ENCODE results near the gene FGF22.

FGF22 gene

DNA sequence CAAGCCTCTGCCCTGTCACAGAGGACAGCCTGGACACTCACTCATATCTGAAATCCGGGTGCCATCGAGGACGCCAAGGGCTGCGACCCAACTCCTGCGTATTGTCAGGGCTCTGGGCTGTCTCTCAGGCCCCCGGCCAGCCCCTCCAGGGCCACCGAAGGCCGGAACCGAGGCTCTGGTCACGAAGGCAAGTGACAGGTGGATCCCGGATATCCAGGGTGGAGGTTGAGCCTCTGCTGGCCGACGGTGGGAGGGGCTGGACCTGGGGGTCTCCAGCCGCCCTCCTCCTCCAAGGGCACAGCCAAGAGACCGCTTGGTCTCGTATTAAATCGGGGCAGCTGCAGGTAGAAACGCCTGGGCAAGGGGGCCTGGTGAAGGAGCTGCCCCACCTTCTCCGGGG, 17.9 kb downstream of the FGF22 start:
- no peak for DNase-seq (ENCODE audit: insufficient read length, low spot score)
- no peak for FAIRE-seq
- no peak for TF ChIP-seq TAF1 (IDR thresholded peaks at IDR 0.05; ENCODE audit: low read depth, low read length)
- no peak for TF ChIP-seq POU2F2 (IDR thresholded peaks at IDR 0.05; ENCODE audit: low read depth, low read length)
- TF ChIP-seq POLR2AphosphoS5 (IDR thresholded peaks at IDR 0.05; ENCODE audit: low read depth, low read length) = no peak
- no peak for TF ChIP-seq SPI1 (IDR thresholded peaks at IDR 0.05; ENCODE audit: low read depth, low read length)
- no peak for TF ChIP-seq POLR2A (IDR thresholded peaks at IDR 0.05; ENCODE audit: low read depth, low read length)
- TF ChIP-seq PAX5 (IDR thresholded peaks at IDR 0.05; ENCODE audit: insufficient read depth, low read length, severe bottlenecking) = no peak

DNA sequence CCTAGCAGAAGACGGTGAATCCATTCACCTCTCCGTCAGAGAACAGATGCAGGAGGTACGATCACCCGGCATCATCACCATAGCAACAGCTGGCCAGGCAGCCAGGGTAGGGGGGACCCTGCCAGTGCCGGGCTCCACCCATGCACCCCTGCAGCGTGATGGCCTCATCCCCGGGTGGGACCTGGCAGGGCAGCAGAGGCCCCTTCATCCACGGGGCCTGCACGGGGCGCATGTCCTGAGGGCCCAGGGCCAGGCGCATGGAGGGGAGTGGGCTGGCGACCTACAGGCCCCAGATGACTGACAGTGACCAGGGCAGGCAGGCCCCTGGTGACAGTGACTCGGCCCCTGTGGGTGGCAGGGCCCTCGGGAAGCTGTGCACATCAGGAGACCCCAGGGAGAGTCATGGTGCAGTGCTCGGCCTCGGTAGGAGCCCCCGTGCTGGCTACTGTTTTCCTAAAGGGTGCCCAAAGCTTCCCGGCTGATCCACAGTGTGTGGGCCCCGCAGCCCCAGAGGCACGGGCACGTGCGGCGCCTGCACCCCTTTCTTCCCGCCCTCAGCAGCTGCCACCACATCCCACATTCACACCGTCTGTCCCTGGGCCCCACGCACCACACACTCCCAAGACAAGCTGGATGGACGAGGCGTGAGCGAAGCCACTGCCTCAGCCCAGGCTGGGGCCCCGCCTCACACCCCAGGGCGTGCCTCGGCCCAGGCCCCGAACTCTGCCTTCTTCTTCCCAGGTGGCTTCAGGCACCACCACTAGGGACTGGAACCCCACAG, 18.6 kb downstream of the FGF22 start:
- no peak for DNase-seq (ENCODE audit: insufficient read length, low spot score)
- TF ChIP-seq POLR2AphosphoS5 (IDR thresholded peaks at IDR 0.05; ENCODE audit: low read depth, low read length) = no peak
- TF ChIP-seq TAF1 (IDR thresholded peaks at IDR 0.05; ENCODE audit: low read depth, low read length) = no peak
- no peak for TF ChIP-seq SPI1 (IDR thresholded peaks at IDR 0.05; ENCODE audit: low read depth, low read length)
- no peak for TF ChIP-seq POU2F2 (IDR thresholded peaks at IDR 0.05; ENCODE audit: low read depth, low read length)
- TF ChIP-seq PAX5 (IDR thresholded peaks at IDR 0.05; ENCODE audit: insufficient read depth, low read length, severe bottlenecking) = no peak
- TF ChIP-seq POLR2A (IDR thresholded peaks at IDR 0.05; ENCODE audit: low read depth, low read length) = no peak
- no peak for FAIRE-seq

DNA sequence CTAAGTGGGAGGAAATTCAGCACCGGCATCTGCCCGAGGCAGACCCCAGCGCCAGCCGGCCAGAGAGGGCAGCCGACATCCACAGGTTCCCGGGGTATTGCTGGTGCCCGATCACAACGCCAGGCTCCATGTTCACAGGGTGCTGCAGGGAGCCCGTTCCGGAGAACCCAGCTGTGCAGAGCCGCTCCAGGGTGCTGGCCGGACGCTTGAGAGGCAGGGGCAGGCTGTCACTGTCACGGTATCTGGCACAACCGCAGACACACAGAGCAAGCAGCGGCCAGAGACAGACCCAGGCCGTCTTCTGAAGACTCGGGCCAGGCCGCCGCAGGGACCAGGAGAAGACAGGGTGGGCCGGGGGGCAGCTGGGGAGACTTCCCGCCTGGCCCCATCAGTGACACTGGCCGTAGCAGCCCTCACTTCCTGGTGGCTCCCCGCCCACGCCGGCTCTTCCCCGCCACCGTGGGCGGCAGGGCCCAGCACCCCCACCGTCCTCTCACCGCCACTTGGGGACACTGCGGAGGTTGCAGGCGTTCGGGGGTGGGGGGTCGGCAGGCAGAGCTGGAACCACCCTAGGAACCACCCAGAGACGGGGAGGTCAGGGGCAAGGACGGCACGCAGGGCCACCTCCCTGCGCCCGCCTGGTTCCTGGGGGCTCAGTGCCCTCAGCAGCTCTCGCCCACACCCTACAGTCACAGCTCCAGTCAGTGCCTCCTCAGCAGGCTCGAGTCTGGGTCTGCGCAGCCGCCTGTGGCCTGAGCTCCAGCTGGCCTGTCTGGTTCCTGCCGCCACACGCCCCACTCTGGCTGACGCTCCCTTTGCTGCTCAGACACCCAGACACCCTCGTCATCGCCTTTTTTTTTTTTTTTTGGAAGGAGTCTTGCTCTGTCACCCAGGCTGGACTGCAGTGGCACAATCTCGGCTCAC, 19.5 kb downstream of the FGF22 start:
- TF ChIP-seq SPI1 (IDR thresholded peaks at IDR 0.05; ENCODE audit: low read depth, low read length) (no peak), POLR2A (IDR thresholded peaks at IDR 0.05; ENCODE audit: low read depth, low read length) (no peak), TAF1 (IDR thresholded peaks at IDR 0.05; ENCODE audit: low read depth, low read length) (no peak), POU2F2 (IDR thresholded peaks at IDR 0.05; ENCODE audit: low read depth, low read length) (no peak), PAX5 (IDR thresholded peaks at IDR 0.05; ENCODE audit: insufficient read depth, low read length, severe bottlenecking) (no peak), POLR2AphosphoS5 (IDR thresholded peaks at IDR 0.05; ENCODE audit: low read depth, low read length) (no peak)
- no peak for DNase-seq (ENCODE audit: insufficient read length, low spot score)

DNA sequence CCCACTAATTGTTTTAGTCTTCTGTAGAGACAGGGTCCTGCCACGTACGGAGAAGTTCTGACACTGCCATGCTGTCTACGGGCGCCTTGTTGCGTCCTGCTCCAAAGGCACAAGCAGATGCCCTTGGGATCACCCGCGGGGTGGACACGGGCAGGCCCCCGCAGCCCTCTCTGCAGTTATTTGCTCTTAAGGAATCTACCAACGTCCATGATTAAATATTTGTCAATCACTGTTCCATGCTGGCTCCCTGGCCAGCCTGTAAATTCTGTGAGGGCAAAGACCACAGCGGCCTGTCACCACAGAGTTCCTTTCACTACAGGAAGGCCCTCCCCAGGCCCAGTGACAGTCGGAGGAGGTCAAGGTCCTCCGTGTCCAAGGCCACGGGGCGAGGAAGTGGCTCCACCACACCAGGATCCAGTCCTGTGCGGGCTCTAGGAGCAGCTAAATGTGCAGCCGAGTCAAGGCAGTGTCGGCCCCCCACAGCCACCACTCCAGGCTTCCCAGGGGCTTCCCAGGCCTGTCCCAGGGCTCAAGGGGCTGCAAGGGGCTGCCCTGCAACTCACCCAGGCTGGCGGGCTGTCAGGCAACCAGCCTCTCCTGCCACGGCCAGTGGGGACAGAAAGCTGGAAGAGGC, 21.2 kb downstream of the FGF22 start:
- DNase-seq (ENCODE audit: insufficient read length, low spot score) = no peak
- FAIRE-seq = no peak
- no peak for TF ChIP-seq POLR2AphosphoS5 (IDR thresholded peaks at IDR 0.05; ENCODE audit: low read depth, low read length)
- no peak for TF ChIP-seq PAX5 (IDR thresholded peaks at IDR 0.05; ENCODE audit: insufficient read depth, low read length, severe bottlenecking)
- no peak for TF ChIP-seq POLR2A (IDR thresholded peaks at IDR 0.05; ENCODE audit: low read depth, low read length)
- TF ChIP-seq TAF1 (IDR thresholded peaks at IDR 0.05; ENCODE audit: low read depth, low read length) = no peak
- no peak for TF ChIP-seq SPI1 (IDR thresholded peaks at IDR 0.05; ENCODE audit: low read depth, low read length)
- no peak for TF ChIP-seq POU2F2 (IDR thresholded peaks at IDR 0.05; ENCODE audit: low read depth, low read length)

More for the DNA sequence above, 19.5 kb downstream of the FGF22 start:
- FAIRE-seq = no peak

DNA sequence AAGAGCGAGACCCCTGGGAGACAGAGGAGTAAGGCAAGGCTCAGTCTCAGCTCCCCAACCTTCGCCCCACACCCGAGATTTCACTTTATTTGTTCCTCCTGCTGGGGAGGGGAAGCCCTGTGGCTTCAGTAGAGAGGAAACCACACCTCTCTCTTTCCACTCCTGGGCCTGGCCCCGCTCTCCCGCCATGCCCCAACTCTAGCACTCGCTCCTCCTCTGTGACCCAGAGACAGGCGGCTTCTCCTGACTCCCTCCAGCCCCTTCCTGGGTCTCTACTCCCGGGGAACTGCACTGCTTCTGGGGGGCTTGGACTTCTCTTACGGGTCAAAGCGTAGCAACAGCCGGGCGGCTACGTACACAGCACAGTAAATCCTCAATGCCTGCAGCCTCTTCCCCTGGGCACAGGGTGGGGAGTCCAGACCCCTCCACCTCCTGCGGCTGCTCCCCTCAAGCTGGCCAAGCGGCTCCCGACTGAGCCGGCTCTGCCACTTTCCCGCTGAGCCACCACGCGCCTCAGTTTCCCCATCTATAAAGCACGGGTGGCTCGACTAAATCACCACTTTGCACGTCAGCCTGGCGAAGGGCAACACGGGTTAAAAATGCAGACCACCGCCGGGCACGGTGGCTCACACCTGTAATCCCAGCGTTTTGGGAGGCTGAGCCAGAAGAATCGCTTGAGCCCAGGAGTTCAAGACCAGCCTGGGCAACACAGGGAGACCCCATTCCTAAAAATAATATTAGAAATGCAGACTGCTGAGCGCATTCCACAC, 21.9 kb downstream of the FGF22 start:
- FAIRE-seq = peak; percentile 90
- peak; percentile 79 for DNase-seq (ENCODE audit: insufficient read length, low spot score)
- TF ChIP-seq PAX5 (IDR thresholded peaks at IDR 0.05; ENCODE audit: insufficient read depth, low read length, severe bottlenecking) = no peak
- 0 out of 2 replicates have a peak, but pooled peaks have one; percentile 25 for TF ChIP-seq SPI1 (IDR thresholded peaks at IDR 0.05; ENCODE audit: low read depth, low read length)
- TF ChIP-seq POU2F2 (IDR thresholded peaks at IDR 0.05; ENCODE audit: low read depth, low read length) = no peak
- TF ChIP-seq POLR2A (IDR thresholded peaks at IDR 0.05; ENCODE audit: low read depth, low read length) = 0 out of 2 replicates have a peak, but pooled peaks have one; percentile 11
- TF ChIP-seq POLR2AphosphoS5 (IDR thresholded peaks at IDR 0.05; ENCODE audit: low read depth, low read length) = 0 out of 2 replicates have a peak, but pooled peaks have one; percentile 35
- 0 out of 2 replicates have a peak, but pooled peaks have one; percentile 27 for TF ChIP-seq TAF1 (IDR thresholded peaks at IDR 0.05; ENCODE audit: low read depth, low read length)

DNA sequence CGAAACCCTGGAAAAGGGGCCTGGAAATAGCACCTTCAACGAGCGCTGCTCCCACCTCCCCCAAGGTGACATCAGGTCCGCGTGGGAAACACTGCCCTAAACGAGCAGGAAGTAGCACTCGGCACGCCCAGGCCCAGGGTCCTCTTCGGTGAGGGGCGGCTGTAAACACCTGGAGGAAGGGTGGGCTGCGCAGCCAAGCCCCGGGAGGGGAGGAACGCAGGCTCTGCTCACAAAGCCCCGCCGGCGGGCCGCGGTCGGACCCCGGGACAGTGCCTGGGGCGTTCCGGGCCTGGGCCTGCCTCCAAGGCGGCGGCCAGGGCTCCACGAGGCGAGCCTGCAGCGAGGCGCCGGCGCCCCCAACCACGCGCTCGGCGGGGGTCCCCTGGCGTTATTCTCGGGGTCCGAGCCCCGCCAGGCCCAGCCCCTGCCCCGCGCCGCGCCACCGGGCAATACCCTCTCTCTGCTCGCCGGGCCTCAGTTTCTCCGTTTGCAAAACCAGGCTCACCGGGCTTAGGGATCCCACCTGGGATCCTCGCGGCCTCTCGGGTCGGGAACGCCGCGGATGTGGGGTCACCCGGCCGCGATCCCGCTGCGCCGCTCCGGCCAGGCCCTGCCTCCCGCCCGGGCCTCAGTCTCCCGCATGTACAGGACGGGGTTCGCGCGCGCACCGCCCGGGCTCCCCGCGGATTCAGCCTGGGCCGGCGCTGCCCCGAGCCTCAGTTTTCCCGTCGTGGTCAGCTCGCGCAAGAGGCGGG, 22.7 kb downstream of the FGF22 start:
- FAIRE-seq = peak; percentile 94

DNA sequence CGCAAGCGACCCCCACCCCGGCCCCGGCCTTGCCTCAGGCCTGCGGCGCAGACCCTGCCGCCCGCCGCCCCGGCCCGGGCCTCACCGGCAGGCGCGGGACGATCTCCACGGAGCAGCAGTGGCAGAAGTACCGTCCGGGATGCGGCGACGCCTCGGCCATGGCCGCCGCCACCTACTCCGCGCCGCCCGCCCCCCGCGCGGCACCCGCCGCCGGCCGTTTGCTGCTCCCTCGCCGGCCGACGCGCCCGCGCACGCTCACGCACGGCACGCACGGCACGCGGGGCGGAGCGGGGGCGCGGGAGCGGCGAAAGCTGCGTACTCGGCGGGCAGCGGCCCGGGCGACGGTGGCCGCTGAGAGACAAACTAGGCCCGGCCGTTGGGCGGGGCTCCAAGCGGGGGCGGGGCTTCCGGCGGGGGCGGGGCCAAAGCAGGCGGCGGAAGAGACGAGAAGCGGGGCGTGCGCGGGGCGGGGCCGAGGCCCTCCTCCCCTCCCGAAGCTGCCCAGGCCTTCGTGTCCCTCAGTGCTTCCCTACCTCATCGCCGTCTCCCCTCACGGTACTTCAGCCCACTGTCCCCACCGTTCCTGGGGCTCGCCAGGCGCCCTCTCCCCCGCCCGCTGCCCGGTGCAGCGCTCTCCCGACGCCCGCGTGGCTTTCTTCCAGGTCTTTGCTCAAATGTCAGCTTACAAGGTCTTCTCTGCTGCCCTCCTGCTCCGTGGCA, 23.4 kb downstream of the FGF22 start, which contains the start of gene RNF126:
TSS of gene RNF126 (minus strand) at position 253 of the 720 bp plus-strand sequence. CDS start at position 160, 93 bp downstream.
- DNase-seq (ENCODE audit: insufficient read length, low spot score) (peak; percentile 97), FAIRE-seq (peak; percentile 99)
- TF ChIP-seq POLR2AphosphoS5 (IDR thresholded peaks at IDR 0.05; ENCODE audit: low read depth, low read length) (0 out of 2 replicates have a peak, but pooled peaks have one; percentile 54), PAX5 (IDR thresholded peaks at IDR 0.05; ENCODE audit: insufficient read depth, low read length, severe bottlenecking) (peak; percentile 41), TAF1 (IDR thresholded peaks at IDR 0.05; ENCODE audit: low read depth, low read length) (0 out of 2 replicates have a peak, but pooled peaks have one; percentile 42), POLR2A (IDR thresholded peaks at IDR 0.05; ENCODE audit: low read depth, low read length) (peak; percentile 25; the same call in 1 of the 2 replicates), POU2F2 (IDR thresholded peaks at IDR 0.05; ENCODE audit: low read depth, low read length) (no peak), SPI1 (IDR thresholded peaks at IDR 0.05; ENCODE audit: low read depth, low read length) (no peak)

More for the DNA sequence above, 22.7 kb downstream of the FGF22 start:
- no peak for DNase-seq (ENCODE audit: insufficient read length, low spot score)
- no peak for TF ChIP-seq TAF1 (IDR thresholded peaks at IDR 0.05; ENCODE audit: low read depth, low read length)
- TF ChIP-seq POU2F2 (IDR thresholded peaks at IDR 0.05; ENCODE audit: low read depth, low read length) = peak; percentile 32; the same call in 1 of the 2 replicates
- no peak for TF ChIP-seq PAX5 (IDR thresholded peaks at IDR 0.05; ENCODE audit: insufficient read depth, low read length, severe bottlenecking)
- TF ChIP-seq POLR2AphosphoS5 (IDR thresholded peaks at IDR 0.05; ENCODE audit: low read depth, low read length) = peak; percentile 39; the same call in 1 of the 2 replicates
- no peak for TF ChIP-seq SPI1 (IDR thresholded peaks at IDR 0.05; ENCODE audit: low read depth, low read length)
- peak; percentile 63 for TF ChIP-seq POLR2A (IDR thresholded peaks at IDR 0.05; ENCODE audit: low read depth, low read length)

All from GM12891 (cell line).